ENCODE data around the gene SULT1E1. TPM values are rescaled to one million over a fixed set of nuclear protein-coding genes. Genes with fewer than 3 reads are reported as not detected.

Gene SULT1E1
- total and polyA plus RNA-seq, 7 donors = 0.05 TPM; not detected in 6

GRCh38 chr4:69816236-69816635, 43.7 kb downstream of the SULT1E1 start:
- ATAC-seq (no peak), DNase-seq (no peak)
- Histone ChIP-seq H3K36me3 (ENCODE audit: insufficient read depth in 1 of 2, low read depth in 1 of 2) (no peaks in the 10 kb centered on the region), H3K9me3 (no peaks in the 10 kb centered on the region), H3K4me3 (no peak overlapping the region), H3K27ac (no peak overlapping the region), H3K4me1 (no peaks in the 10 kb centered on the region), H3K27me3 (ENCODE audit: insufficient read depth in 3 of 3, low read length in 2 of 3) (no peaks in the 10 kb centered on the region)
- no peak for TF ChIP-seq CTCF (IDR thresholded peaks at IDR 0.05)
- intact Hi-C loops (cut with DNase I) = no loop called here
- 60 to 71% (median 63%) methylated on average over 3 of the region's 3 CpGs for WGBS, 3 donors

- H3K4me1 ChIP-seq = no peaks in the 10 kb centered on the region
- H3K27me3 ChIP-seq (ENCODE audit: insufficient read depth in 3 of 3, low read length in 2 of 3) = no peaks in the 10 kb centered on the region
- 73 to 82% (median 75%) methylated on average over 1 of the region's 1 CpG for WGBS, 3 donors
- no peaks in the 10 kb centered on the region for H3K36me3 ChIP-seq (ENCODE audit: insufficient read depth in 1 of 2, low read depth in 1 of 2)
- intact Hi-C loops (cut with DNase I) = no loop called here
- no peak for TF ChIP-seq CTCF (IDR thresholded peaks at IDR 0.05)
- DNase-seq = no peak
- H3K4me3 ChIP-seq = no peak overlapping the region
- no peak overlapping the region for H3K27ac ChIP-seq
- ATAC-seq = no peak
- H3K9me3 ChIP-seq = no peaks in the 10 kb centered on the region
Observed at GRCh38 chr4:69813628-69814027, 46.3 kb downstream of the SULT1E1 start.

GRCh38 chr4:69811166-69811565, 48.8 kb downstream of the SULT1E1 start:
- no peak overlapping the region for H3K27ac ChIP-seq
- H3K9me3 ChIP-seq = no peaks in the 10 kb centered on the region
- no peak for ATAC-seq
- H3K36me3 ChIP-seq (ENCODE audit: insufficient read depth in 1 of 2, low read depth in 1 of 2) = no peaks in the 10 kb centered on the region
- H3K4me3 ChIP-seq = no peak overlapping the region
- 84 to 93% (median 85%) methylated on average over 1 of the region's 1 CpG for WGBS, 3 donors
- no peaks in the 10 kb centered on the region for H3K27me3 ChIP-seq (ENCODE audit: insufficient read depth in 3 of 3, low read length in 2 of 3)
- H3K4me1 ChIP-seq = no peaks in the 10 kb centered on the region
- DNase-seq = no peak
- TF ChIP-seq CTCF (IDR thresholded peaks at IDR 0.05) = no peak
- intact Hi-C loops (cut with DNase I) = no loop called here

GRCh38 chr4:69800599-69800998, 59.3 kb downstream of the SULT1E1 start:
- WGBS, 3 donors = 32 to 35% (median 34%) methylated on average over 1 of the region's 1 CpG
- no peaks in the 10 kb centered on the region for H3K4me1 ChIP-seq
- H3K4me3 ChIP-seq = no peak overlapping the region
- intact Hi-C loops (cut with DNase I) = no loop called here
- no peak for TF ChIP-seq CTCF (IDR thresholded peaks at IDR 0.05)
- DNase-seq (no peak), ATAC-seq (no peak)
- no peaks in the 10 kb centered on the region for H3K27me3 ChIP-seq (ENCODE audit: insufficient read depth in 3 of 3, low read length in 2 of 3)
- H3K27ac ChIP-seq = no peak overlapping the region
- no peaks in the 10 kb centered on the region for H3K9me3 ChIP-seq
- H3K36me3 ChIP-seq (ENCODE audit: insufficient read depth in 1 of 2, low read depth in 1 of 2) = no peaks in the 10 kb centered on the region

- DNase-seq (no peak), ATAC-seq (no peak)
- WGBS, 3 donors = 73 to 76% (median 74%) methylated on average over 3 of the region's 3 CpGs
- Histone ChIP-seq H3K27ac (no peak overlapping the region), H3K4me1 (no peaks in the 10 kb centered on the region), H3K9me3 (no peaks in the 10 kb centered on the region), H3K4me3 (no peak overlapping the region), H3K36me3 (ENCODE audit: insufficient read depth in 1 of 2, low read depth in 1 of 2) (no peaks in the 10 kb centered on the region), H3K27me3 (ENCODE audit: insufficient read depth in 3 of 3, low read length in 2 of 3) (no peaks in the 10 kb centered on the region)
- intact Hi-C loops (cut with DNase I) = no loop called here
- no peak for TF ChIP-seq CTCF (IDR thresholded peaks at IDR 0.05)
Observed at GRCh38 chr4:69799337-69799736, 60.6 kb downstream of the SULT1E1 start.
